Measurements from ENCODE around the gene CTNNA2.

DNA sequence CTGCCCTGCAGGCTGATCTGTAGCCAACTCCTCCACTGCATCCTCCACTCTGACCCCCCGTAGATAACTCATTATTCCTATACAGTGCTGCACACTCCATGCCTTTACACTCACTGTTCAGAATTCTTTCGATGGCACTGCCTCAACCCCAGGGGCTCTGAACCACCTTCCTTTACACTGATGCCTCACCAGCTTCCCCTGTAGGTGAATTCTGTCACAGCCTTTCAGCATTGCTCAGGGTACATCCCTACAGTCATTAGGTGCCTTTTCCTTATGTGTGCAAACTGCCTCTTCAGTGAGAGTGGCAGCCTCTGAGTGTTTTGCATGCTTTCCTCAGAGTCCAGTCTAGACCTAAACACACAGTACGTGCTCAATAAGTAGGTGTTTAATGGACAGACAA, 472.3 kb downstream of the CTNNA2 start:
- TF ChIP-seq, protein P1, sequence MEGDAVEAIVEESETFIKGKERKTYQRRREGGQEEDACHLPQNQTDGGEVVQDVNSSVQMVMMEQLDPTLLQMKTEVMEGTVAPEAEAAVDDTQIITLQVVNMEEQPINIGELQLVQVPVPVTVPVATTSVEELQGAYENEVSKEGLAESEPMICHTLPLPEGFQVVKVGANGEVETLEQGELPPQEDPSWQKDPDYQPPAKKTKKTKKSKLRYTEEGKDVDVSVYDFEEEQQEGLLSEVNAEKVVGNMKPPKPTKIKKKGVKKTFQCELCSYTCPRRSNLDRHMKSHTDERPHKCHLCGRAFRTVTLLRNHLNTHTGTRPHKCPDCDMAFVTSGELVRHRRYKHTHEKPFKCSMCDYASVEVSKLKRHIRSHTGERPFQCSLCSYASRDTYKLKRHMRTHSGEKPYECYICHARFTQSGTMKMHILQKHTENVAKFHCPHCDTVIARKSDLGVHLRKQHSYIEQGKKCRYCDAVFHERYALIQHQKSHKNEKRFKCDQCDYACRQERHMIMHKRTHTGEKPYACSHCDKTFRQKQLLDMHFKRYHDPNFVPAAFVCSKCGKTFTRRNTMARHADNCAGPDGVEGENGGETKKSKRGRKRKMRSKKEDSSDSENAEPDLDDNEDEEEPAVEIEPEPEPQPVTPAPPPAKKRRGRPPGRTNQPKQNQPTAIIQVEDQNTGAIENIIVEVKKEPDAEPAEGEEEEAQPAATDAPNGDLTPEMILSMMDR (IDR thresholded peaks at IDR 0.05), result no peak
- TF ChIP-seq POLR2AphosphoS5 (IDR thresholded peaks at IDR 0.05; ENCODE audit: low read depth, low read length), result no peak

Measured in Panc1 (cell line).